SK-N-MC (cell line): ENCODE results near the gene CRISPLD2.

Source experiments
- DNase-seq: peaks from one replicate; pipeline ENCODE4 v3.0.0-alpha.2; 2011; ENCODE audit warnings: low read depth, low spot score
- H3K27ac ChIP-seq: fragments of 200-600 bp; sonication (generic); 2 replicates; pipeline ENCODE4 v1.5.1; 2016; ENCODE audit warnings: mixed run types
- H3K36me3 ChIP-seq: fragments of 200-600 bp; sonication (generic); 2 replicates; pipeline ENCODE4 v1.6.1; 2017; ENCODE audit warnings: antibody characterized with exemption, low read length, mixed read lengths; ENCODE audit not compliant: insufficient read depth
- H3K4me3 ChIP-seq: fragments of 200-600 bp; sonication (generic); 2 replicates; pipeline ENCODE4 v1.5.1; 2016
- H3K9ac ChIP-seq: fragments of 200-600 bp; sonication (generic); 2 replicates; pipeline ENCODE4 v1.8.0; 2017; ENCODE audit warnings: mixed run types, mixed read lengths; ENCODE audit not compliant: insufficient read length
- H3K9me3 ChIP-seq: fragments of 200-600 bp; sonication (generic); 2 replicates; pipeline ENCODE4 v1.6.1; 2017; ENCODE audit warnings: low read depth, mild to moderate bottlenecking, antibody characterized with exemption, low read length, moderate library complexity, mixed read lengths
- EZH2 ChIP-seq: fragments of 200-600 bp; sonication (generic); IDR thresholded peaks from one replicate; pipeline ENCODE4 v1.6.1; 2017; ENCODE audit warnings: antibody characterized with exemption
- FOXP2 ChIP-seq: optimal IDR thresholded peaks from 2 replicates; pipeline ENCODE3; 2011; ENCODE audit warnings: mild to moderate bottlenecking, moderate library complexity; ENCODE audit not compliant: insufficient read depth; ENCODE audit errors: extremely low read length, control extremely low read depth
- POLR2AphosphoS5 ChIP-seq: IDR thresholded peaks from 2 replicates; pipeline ENCODE4 v1.6.1; 2012; ENCODE audit warnings: mild to moderate bottlenecking, low read depth, low read length, borderline replicate concordance

The CRISPLD2 gene

DNA sequence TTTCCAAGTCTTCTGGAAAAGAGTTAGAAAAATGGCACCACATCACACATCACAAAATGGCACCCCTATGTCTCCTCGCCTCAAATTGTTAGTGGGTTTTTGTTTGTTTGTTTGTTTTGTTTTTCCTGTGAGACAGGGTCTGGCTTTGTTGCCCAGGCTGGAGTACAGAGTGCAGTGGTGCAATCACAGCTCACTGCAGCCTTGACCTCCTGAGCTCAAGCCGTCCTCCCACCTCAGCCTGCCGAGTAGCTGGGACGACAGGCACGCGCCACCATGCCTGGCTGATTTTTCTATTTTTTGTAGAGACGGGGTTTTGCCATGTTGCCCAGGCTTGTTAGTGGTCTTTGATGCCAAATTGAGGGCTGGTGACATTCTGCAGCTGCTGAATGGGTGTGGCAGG is 3.8 kb upstream of the CRISPLD2 start:
- no peak for DNase-seq
- TF ChIP-seq FOXP2 (no peak), POLR2AphosphoS5 (no peak), EZH2 (no peak)
- no peak overlapping the region for H3K27ac ChIP-seq
- H3K9me3 ChIP-seq, result no peaks in the 10 kb centered on the region
- H3K4me3 ChIP-seq, result no peak overlapping the region
- no peaks in the 10 kb centered on the region for H3K36me3 ChIP-seq
- no peak overlapping the region for H3K9ac ChIP-seq

DNA sequence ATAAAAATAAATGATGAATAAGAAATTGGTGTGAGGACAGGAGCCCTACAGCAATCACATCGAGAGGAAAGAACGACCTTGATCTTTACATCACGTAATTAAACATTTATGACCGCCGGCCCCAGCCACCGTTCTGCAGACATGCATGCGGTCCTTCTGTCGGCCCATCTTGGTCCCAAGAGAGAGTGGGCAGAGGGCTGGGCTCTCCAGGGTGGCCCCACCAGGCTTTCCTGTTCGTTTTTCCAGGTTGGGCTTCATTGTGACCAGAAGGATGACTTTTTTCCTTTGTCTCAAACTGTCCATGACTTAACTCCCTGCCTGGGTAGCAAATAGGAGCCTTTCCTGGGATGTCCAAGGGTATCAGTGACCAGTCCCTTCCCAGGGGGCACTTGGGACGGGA is 3.3 kb upstream of the CRISPLD2 start:
- Histone ChIP-seq H3K9me3 (no peaks in the 10 kb centered on the region), H3K27ac (no peak overlapping the region), H3K4me3 (no peak overlapping the region), H3K36me3 (no peaks in the 10 kb centered on the region), H3K9ac (no peak overlapping the region)
- TF ChIP-seq FOXP2, result no peak
- TF ChIP-seq EZH2, result no peak
- TF ChIP-seq POLR2AphosphoS5, result no peak
- no peak for DNase-seq

- H3K4me3 ChIP-seq, result no peak overlapping the region
- TF ChIP-seq POLR2AphosphoS5, result no peak
- no peak for TF ChIP-seq EZH2
- no peak for TF ChIP-seq FOXP2
- H3K27ac ChIP-seq, result no peak overlapping the region
- DNase-seq, result no peak
- H3K36me3 ChIP-seq, result no peaks in the 10 kb centered on the region
- H3K9ac ChIP-seq, result no peak overlapping the region
- no peaks in the 10 kb centered on the region for H3K9me3 ChIP-seq
These were observed 2.6 kb upstream of the CRISPLD2 start for GRCh38 chr16:84817206-84817605.

DNA sequence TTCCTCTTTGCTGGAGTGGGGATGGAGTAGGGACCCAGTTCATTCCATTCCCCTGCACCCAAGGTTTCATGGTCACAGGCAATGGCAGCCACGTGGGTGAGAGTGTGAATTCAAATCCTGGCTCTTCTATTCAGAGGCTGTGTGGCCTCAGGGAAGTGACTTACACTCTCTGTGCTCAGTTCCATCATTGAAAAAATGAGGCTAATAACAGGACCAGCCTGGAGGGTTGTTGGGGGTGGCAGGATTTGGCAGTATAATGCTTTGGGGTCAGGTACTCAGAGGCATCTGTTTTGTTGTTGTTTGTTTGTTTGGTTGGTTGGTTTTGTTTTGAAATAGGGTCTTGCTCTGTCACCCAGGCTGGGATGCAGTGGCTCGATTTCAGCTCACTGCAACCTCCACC is 2.2 kb upstream of the CRISPLD2 start:
- Histone ChIP-seq H3K36me3 (no peaks in the 10 kb centered on the region), H3K9me3 (no peaks in the 10 kb centered on the region), H3K27ac (no peak overlapping the region), H3K9ac (no peak overlapping the region), H3K4me3 (no peak overlapping the region)
- no peak for TF ChIP-seq EZH2
- DNase-seq, result no peak

- H3K4me3 ChIP-seq, result no peak overlapping the region
- TF ChIP-seq FOXP2 (no peak), EZH2 (no peak), POLR2AphosphoS5 (no peak)
- no peak for DNase-seq
- H3K9ac ChIP-seq, result no peak overlapping the region
- no peak overlapping the region for H3K27ac ChIP-seq
- H3K36me3 ChIP-seq, result no peaks in the 10 kb centered on the region
- H3K9me3 ChIP-seq, result no peaks in the 10 kb centered on the region
These were observed 1.7 kb upstream of the CRISPLD2 start for GRCh38 chr16:84818133-84818532.

- H3K27ac ChIP-seq, result no peak overlapping the region
- no peaks in the 10 kb centered on the region for H3K36me3 ChIP-seq
- no peak for DNase-seq
- TF ChIP-seq POLR2AphosphoS5 (no peak), EZH2 (no peak), FOXP2 (no peak)
- H3K4me3 ChIP-seq, result 0 out of 2 replicates have a peak overlapping the region, but pooled peaks have one; percentile 33
- H3K9me3 ChIP-seq, result no peaks in the 10 kb centered on the region
- no peak overlapping the region for H3K9ac ChIP-seq
These were observed 669 bp upstream of the CRISPLD2 start for GRCh38 chr16:84818989-84819643.

GRCh38 chr16:84820305-84820684 is 510 bp downstream of the CRISPLD2 start:
- TF ChIP-seq FOXP2 (no peak), POLR2AphosphoS5 (no peak), EZH2 (no peak)
- Histone ChIP-seq H3K4me3 (peak overlapping the region; percentile 68), H3K9ac (no peak overlapping the region), H3K36me3 (no peaks in the 10 kb centered on the region), H3K27ac (no peak overlapping the region), H3K9me3 (no peaks in the 10 kb centered on the region)
- no peak for DNase-seq

DNA sequence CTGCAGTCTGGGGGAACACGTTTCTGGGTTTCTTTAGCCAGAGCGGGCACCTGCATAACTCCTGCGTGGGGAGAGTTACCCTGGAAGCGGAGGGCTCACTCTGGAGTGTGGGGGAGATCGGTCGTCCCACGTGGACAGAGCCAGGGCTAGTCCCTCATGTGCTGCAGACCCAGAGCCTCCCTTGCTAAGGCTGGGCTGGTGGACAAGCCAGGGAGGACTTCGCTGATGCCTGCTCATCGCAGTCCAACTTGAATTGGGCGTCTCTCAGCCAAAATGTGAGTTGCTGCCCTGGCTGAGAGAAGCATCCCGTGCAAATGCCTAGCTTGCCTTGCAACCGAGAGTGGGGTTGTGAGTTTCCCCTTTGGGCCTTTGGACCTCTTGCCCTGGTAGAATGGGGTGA is 986 bp downstream of the CRISPLD2 start:
- TF ChIP-seq FOXP2, result no peak
- no peak for TF ChIP-seq EZH2
- no peak for TF ChIP-seq POLR2AphosphoS5
- Histone ChIP-seq H3K4me3 (no peak overlapping the region), H3K27ac (no peak overlapping the region), H3K36me3 (no peaks in the 10 kb centered on the region), H3K9me3 (no peaks in the 10 kb centered on the region), H3K9ac (no peak overlapping the region)
- DNase-seq, result no peak

GRCh38 chr16:84821179-84821578 is 1.4 kb downstream of the CRISPLD2 start:
- no peak overlapping the region for H3K27ac ChIP-seq
- DNase-seq, result no peak
- H3K36me3 ChIP-seq, result no peaks in the 10 kb centered on the region
- no peaks in the 10 kb centered on the region for H3K9me3 ChIP-seq
- H3K9ac ChIP-seq, result no peak overlapping the region
- H3K4me3 ChIP-seq, result no peak overlapping the region
- TF ChIP-seq POLR2AphosphoS5 (no peak), FOXP2 (no peak), EZH2 (no peak)
